ENCODE results near the gene DNAJB11. TPM values are rescaled to one million over a fixed set of nuclear protein-coding genes. Genes with fewer than 3 reads are reported as not detected.

DNAJB11 gene
- total RNA-seq: 10 to 100 TPM; 33.0 to 98.2 (median 48.6) TPM
- 10 to 100 TPM; 27.5 to 29.1 (median 27.8) TPM for polyA plus RNA-seq
- long read RNA-seq, donor 1, full-length matches to known transcripts: 19 of 28 reads
- long read RNA-seq, donor 1, partial matches to known transcripts: 9 of 28 reads
- long read RNA-seq, donor 1, other reads (novel, unspliced or antisense): 0 of 28 reads
- long read RNA-seq, donor 2, full-length matches to known transcripts: 13 of 13 reads
- long read RNA-seq, donor 2, partial matches to known transcripts: 0 of 13 reads
- long read RNA-seq, donor 2, other reads (novel, unspliced or antisense): 0 of 13 reads

GRCh38 chr3:186570096-186570940 is at the start of gene DNAJB11:
DNAJB11 (plus strand) TSS chr3:186570720; CDS start chr3:186570898, 178 bp downstream.
- no peaks in the 10 kb centered on the region for H3K27me3 ChIP-seq (replicated peaks in 1 of 7)
- WGBS, 5 donors: 0 to 1% (median 0%) methylated on average over 29 to 59 of the region's 59 CpGs
- peaks cover 27 to 87% (median 58%) of the 10 kb centered on the region in 6 donors for H3K4me1 ChIP-seq
- H3K9me3 ChIP-seq: no peaks in the 10 kb centered on the region
- H3K4me3 ChIP-seq: peak within 1 kb of the TSS; percentile 68 to 92 (median 80)
- DNase-seq: peak; percentile 99
- TF ChIP-seq POLR2AphosphoS5 (IDR thresholded peaks at IDR 0.05): peak; percentile 92 to 95 (median 93)
- TF ChIP-seq CTCF (IDR thresholded peaks at IDR 0.05 in 8 of 11, conservative IDR thresholded peaks at IDR 0.05 in 3 of 11): peak in 5 of 11 experiments; percentile 12 to 51 (median 38)
- TF ChIP-seq POLR2A (IDR thresholded peaks at IDR 0.05): peak; percentile 38 to 87 (median 59)
- intact Hi-C loops (cut with DNase I; ENCODE audit: low total_unique reads): loop anchor here (10.0 kb wide), 1 partner anchor 214 kb away; the partner anchor contains the start of gene EIF4A2
- peak within 1 kb of the TSS; percentile 87 to 97 (median 93) for H3K27ac ChIP-seq
- peaks cover 0 to 34% (median 20%) of the 10 kb centered on the region in 6 donors for H3K36me3 ChIP-seq

DNA sequence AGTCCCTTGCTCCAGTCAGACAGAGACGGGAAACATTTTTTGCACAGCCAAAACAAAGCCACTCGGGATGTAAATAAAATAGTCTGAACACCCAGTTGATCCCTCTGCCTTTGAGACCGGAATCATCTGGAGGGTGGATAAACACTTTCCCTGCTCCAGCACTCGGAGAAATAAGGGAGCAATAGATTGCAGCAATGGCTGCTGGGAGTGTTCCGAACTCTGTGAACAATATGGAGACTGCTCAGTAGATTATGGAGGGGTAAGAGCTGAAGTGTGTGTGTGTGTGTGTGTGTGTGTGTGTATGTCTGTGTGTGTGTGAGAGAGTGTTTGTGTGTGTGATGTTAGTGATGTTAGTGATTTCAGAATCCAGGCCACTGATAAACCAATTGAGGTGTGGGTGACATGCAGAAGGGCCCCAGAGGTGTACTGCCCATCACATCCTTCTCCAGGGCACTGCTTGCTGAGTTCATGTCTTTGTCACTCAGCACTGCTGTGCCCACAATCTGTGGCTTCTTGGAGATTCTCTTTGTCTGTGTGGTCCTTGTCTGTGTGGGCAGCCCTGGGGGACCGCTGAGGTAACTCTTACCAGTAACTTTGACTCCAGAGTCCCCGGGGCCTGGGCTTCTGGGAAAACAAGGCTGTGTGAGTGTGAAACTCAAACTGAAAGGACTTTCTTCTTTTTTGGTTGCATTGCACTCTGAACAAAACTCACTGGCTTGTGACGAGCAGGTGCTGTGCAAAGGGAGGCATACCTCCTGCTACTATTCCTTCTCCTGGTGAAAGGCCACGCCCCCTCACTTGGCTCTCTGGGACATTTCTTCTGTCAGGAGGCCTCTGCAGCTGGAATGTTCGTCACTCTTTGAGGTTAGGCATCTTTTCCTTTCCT is 49.3 kb upstream of the DNAJB11 start:
- Histone ChIP-seq H3K27ac (peak overlapping the region in 3 of 8 donors; percentile 44 to 64 (median 52)), H3K27me3 (replicated peaks in 1 of 7) (peaks cover 0 to 11% (median 0%) of the 10 kb centered on the region in 7 donors), H3K36me3 (no peaks in the 10 kb centered on the region), H3K9me3 (peaks cover 0 to 8% (median 0%) of the 10 kb centered on the region in 8 donors), H3K4me1 (peaks cover 3 to 51% (median 32%) of the 10 kb centered on the region in 6 donors), H3K4me3 (no peak overlapping the region)
- intact Hi-C loops (cut with DNase I; ENCODE audit: low total_unique reads): no loop called here
- peak; percentile 78 for DNase-seq
- 69 to 81% (median 73%) methylated on average over 10 of the region's 10 CpGs for WGBS, 5 donors
- TF ChIP-seq CTCF (IDR thresholded peaks at IDR 0.05 in 8 of 11, conservative IDR thresholded peaks at IDR 0.05 in 3 of 11) (no peak), POLR2A (IDR thresholded peaks at IDR 0.05) (no peak), POLR2AphosphoS5 (IDR thresholded peaks at IDR 0.05) (no peak)

DNA sequence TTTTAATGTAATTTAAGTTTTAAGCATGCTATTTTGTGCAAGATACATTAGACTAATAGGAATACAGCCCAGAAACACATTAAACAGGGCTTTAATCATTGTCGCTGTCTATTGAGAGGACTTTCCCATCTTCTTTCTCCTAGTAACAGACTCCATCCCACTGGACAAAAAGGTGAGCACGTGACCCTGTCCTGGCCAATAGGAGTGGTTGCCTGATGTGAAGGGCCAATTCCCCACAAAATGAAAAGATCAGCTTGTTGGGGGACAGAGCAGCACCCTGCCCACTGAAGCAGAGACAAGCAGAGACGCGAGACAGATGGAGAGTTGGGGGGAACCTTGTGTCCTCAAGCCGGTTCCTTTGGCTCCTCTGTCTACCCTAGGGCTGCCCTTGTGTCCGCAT is 47.5 kb upstream of the DNAJB11 start:
- H3K4me3 ChIP-seq: no peak overlapping the region
- WGBS, 5 donors: 89 to 96% (median 93%) methylated on average over 6 of the region's 6 CpGs
- H3K4me1 ChIP-seq: peaks cover 3 to 55% (median 35%) of the 10 kb centered on the region in 6 donors
- TF ChIP-seq POLR2AphosphoS5 (IDR thresholded peaks at IDR 0.05) (no peak), POLR2A (IDR thresholded peaks at IDR 0.05) (no peak), CTCF (IDR thresholded peaks at IDR 0.05 in 8 of 11, conservative IDR thresholded peaks at IDR 0.05 in 3 of 11) (no peak)
- no peaks in the 10 kb centered on the region for H3K9me3 ChIP-seq
- H3K27me3 ChIP-seq (replicated peaks in 1 of 7): peaks cover 0 to 11% (median 0%) of the 10 kb centered on the region in 7 donors
- no peak overlapping the region for H3K27ac ChIP-seq
- DNase-seq: no peak
- no peaks in the 10 kb centered on the region for H3K36me3 ChIP-seq
- intact Hi-C loops (cut with DNase I; ENCODE audit: low total_unique reads): no loop called here

All from spleen (tissue), 13 donors.